Adipocyte (in vitro differentiated cells): ENCODE data around the gene SEMA4G.
A peak's percentile ranks its signal among the peaks of the same experiment; 100 is the strongest.

Experiments
- DNase-seq: peaks from one replicate; pipeline ENCODE4 v3.0.0-alpha.2; 2015; ENCODE audit warnings: low read depth
- H3K27me3 ChIP-seq: replicated peaks from 2 replicates; pipeline ENCODE4 v1.7.0; 2013; ENCODE audit warnings: mild to moderate bottlenecking, low read length, moderate library complexity; ENCODE audit not compliant: control insufficient read depth, insufficient read depth
- H3K36me3 ChIP-seq: 2 replicates; pipeline ENCODE4 v1.7.0; 2013; ENCODE audit warnings: low read length, mild to moderate bottlenecking, moderate library complexity; ENCODE audit not compliant: control insufficient read depth, insufficient read depth, severe bottlenecking
- H3K4me1 ChIP-seq: 2 replicates; pipeline ENCODE4 v1.7.0; 2013; ENCODE audit warnings: mild to moderate bottlenecking, low read length, moderate library complexity; ENCODE audit not compliant: control insufficient read depth, insufficient read depth
- H3K4me3 ChIP-seq: 2 replicates; pipeline ENCODE4 v1.7.0; 2013; ENCODE audit warnings: mild to moderate bottlenecking, low read length, moderate library complexity
- H3K9ac ChIP-seq: 2 replicates; pipeline ENCODE4 v1.7.0; 2013; ENCODE audit warnings: mild to moderate bottlenecking, low read length, moderate library complexity
- H3K9me3 ChIP-seq: 2 replicates; pipeline ENCODE4 v1.7.0; 2013; ENCODE audit warnings: mild to moderate bottlenecking, low read length, moderate library complexity; ENCODE audit not compliant: control insufficient read depth

The SEMA4G gene

DNA sequence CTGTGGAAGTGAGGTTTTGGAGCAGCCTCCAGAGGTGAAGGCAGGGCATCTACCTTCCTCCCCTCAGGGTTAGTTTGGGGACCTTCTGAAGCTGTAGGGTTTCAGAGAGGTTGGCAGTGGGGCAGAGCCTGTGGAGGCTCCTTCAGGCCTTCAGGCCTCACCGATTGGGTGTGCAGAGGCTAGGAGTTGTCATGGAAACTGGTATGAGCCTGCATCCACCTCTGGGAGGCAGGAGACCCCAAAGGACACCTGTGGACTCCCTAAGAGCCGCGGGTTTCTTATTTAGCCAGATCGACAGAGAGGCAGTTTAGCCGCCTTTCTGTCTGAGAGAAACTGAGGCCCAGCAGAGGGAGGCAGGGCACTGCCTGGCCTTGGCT, 32.3 kb downstream of the SEMA4G start:
- Histone ChIP-seq H3K9me3 (no peaks in the 10 kb centered on the region), H3K4me3 (peak overlapping the region; percentile 97), H3K4me1 (peaks cover 47% of the 10 kb centered on the region), H3K27me3 (no peaks in the 10 kb centered on the region), H3K36me3 (peaks cover 44% of the 10 kb centered on the region), H3K9ac (peak overlapping the region; percentile 90)
- DNase-seq = no peak

DNA sequence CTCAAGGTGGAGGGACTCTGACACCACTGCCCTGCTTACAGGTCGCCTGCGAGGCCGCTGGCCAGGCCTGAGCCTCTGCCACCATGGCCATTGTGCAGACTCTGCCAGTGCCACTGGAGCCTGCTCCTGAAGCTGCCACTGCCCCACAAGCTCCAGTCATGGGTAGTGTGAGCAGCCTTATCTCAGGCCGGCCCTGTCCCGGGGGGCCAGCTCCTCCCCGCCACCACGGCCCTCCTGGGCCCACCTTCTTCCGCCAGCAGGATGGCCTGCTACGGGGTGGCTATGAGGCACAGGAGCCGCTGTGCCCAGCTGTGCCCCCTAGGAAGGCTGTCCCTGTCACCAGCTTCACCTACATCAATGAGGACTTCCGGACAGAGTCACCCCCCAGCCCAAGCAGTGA, 33.2 kb downstream of the SEMA4G start:
- no peak for DNase-seq
- H3K9me3 ChIP-seq = no peaks in the 10 kb centered on the region
- H3K27me3 ChIP-seq = no peaks in the 10 kb centered on the region
- peaks cover 52% of the 10 kb centered on the region for H3K36me3 ChIP-seq
- peak overlapping the region; percentile 97 for H3K4me3 ChIP-seq
- peaks cover 50% of the 10 kb centered on the region for H3K4me1 ChIP-seq
- peak overlapping the region; percentile 90 for H3K9ac ChIP-seq

DNA sequence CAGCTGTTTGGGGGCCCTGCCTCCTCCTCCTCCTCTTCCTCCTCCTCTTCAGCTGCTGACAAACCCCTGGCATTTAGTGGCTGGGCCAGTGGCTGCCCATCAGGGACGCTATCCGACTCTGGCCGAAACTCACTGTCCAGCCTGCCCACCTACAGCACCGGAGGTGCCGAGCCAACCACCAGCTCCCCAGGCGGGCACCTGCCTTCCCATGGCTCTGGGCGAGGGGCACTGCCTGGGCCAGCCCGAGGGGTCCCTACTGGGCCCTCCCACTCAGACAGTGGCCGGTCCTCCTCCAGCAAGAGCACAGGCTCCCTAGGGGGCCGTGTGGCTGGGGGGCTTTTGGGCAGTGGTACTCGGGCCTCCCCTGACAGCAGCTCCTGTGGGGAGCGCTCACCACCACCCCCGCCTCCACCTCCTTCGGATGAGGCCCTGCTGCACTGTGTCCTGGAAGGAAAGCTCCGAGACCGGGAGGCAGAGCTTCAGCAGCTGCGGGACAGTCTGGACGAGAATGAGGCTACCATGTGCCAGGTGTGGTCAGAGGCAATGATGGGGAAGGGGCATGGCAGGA, 34.4 kb downstream of the SEMA4G start:
- H3K4me3 ChIP-seq = peak overlapping the region; percentile 11
- DNase-seq = no peak
- peaks cover 50% of the 10 kb centered on the region for H3K4me1 ChIP-seq
- peak overlapping the region; percentile 90 for H3K9ac ChIP-seq
- H3K36me3 ChIP-seq = peaks cover 53% of the 10 kb centered on the region
- H3K27me3 ChIP-seq = no peaks in the 10 kb centered on the region
- no peaks in the 10 kb centered on the region for H3K9me3 ChIP-seq

DNA sequence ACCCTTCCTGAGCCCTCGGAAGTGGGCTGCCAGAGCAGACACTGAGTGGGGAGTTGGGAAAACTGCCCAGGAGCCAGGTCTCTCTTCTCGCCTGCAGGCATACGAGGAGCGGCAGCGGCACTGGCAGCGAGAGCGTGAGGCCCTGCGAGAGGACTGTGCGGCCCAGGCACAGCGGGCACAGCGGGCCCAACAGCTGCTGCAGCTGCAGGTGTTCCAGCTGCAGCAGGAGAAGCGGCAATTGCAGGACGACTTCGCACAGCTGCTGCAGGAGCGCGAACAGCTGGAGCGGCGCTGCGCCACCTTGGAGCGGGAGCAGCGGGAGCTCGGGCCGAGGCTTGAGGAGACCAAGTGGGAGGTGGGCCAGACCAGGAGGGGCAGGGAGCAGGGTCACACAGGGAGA, 36.1 kb downstream of the SEMA4G start:
- Histone ChIP-seq H3K9me3 (no peaks in the 10 kb centered on the region), H3K9ac (no peak overlapping the region), H3K4me3 (no peak overlapping the region), H3K27me3 (no peaks in the 10 kb centered on the region), H3K36me3 (peaks cover 53% of the 10 kb centered on the region), H3K4me1 (peaks cover 47% of the 10 kb centered on the region)
- DNase-seq = no peak

DNA sequence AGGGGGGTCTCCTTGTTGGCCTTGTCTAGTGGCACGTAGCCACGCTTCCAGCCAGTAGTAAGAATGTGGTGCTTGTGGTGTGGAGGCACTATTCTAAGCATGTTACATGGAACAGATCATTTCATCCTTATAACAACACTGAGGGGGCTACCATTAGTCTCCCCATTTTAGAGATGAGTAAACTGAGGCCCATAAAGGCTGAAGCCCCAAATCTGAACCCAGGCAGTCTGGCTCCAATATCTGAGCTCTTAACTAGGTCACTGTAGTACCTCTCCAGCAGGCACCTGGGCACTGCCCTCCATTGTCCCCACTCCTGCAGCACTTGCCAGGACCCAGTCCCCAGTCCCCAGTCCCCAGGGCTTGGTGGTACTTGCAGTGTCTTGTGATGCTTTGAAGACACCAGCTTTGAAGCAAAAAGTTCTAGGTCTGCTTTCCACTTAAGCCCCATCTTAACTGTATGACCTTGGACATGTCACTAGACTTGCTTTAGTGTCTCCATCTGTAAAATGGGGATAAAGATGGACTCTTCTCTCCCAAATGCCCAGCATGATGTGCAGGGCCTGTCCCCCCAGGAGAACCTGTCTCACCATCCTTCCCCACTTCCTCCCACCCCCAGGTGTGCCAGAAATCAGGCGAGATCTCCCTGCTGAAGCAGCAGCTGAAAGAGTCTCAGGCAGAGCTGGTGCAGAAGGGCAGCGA, 36.7 kb downstream of the SEMA4G start:
- no peak for DNase-seq
- H3K4me1 ChIP-seq = peaks cover 44% of the 10 kb centered on the region
- no peaks in the 10 kb centered on the region for H3K9me3 ChIP-seq
- no peak overlapping the region for H3K9ac ChIP-seq
- peaks cover 53% of the 10 kb centered on the region for H3K36me3 ChIP-seq
- no peaks in the 10 kb centered on the region for H3K27me3 ChIP-seq
- H3K4me3 ChIP-seq = no peak overlapping the region

DNA sequence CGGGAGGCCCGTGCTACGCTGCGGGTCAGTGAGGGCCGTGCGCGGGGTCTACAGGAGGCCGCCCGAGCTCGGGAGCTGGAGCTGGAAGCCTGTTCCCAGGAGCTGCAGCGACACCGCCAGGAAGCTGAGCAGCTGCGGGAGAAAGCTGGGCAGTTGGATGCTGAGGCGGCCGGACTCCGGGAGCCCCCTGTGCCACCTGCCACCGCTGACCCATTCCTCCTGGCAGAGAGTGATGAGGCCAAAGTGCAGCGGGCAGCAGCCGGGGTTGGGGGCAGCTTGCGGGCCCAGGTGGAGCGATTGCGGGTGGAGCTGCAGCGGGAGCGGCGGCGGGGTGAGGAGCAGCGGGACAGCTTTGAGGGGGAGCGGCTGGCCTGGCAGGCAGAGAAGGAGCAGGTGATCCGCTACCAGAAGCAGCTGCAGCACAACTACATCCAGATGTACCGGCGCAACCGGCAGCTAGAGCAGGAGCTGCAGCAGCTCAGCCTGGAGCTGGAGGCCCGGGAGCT, 37.3 kb downstream of the SEMA4G start:
- DNase-seq = no peak
- Histone ChIP-seq H3K9me3 (no peaks in the 10 kb centered on the region), H3K27me3 (no peaks in the 10 kb centered on the region), H3K9ac (peak overlapping the region; percentile 44), H3K36me3 (peaks cover 53% of the 10 kb centered on the region), H3K4me1 (peaks cover 37% of the 10 kb centered on the region), H3K4me3 (no peak overlapping the region)

DNA sequence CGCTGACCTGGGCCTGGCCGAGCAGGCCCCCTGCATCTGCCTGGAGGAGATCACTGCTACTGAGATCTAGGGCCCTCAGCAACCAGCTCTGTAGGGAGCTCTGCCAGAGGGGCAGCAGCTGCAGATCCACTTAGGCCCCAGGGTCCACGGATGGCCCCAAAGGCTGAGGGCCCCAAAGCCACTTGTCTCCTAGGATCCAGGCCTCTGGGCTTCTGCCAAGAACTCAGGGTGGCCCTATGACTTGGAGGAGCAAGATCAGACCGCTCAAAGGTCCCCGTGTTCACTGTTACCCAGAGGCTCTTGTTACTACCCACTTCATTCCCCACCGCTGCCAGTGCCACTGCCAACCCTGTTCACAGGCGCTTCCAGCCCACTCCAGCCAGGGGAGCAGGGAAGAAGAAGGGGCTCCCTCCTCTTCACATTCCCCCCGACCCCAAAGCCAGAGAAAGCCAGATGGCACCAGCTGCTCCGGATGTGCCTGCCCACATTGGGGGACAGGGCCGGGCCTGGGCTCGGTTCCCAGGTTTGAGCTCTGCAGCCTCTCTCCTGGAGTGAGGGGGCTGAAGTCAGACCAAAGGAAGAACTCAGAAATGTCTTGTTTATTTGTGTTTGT, 37.9 kb downstream of the SEMA4G start:
- peak; percentile 27 for DNase-seq
- H3K4me3 ChIP-seq = no peak overlapping the region
- peaks cover 53% of the 10 kb centered on the region for H3K36me3 ChIP-seq
- H3K27me3 ChIP-seq = no peaks in the 10 kb centered on the region
- peak overlapping the region; percentile 44 for H3K9ac ChIP-seq
- H3K4me1 ChIP-seq = peaks cover 32% of the 10 kb centered on the region
- no peaks in the 10 kb centered on the region for H3K9me3 ChIP-seq

DNA sequence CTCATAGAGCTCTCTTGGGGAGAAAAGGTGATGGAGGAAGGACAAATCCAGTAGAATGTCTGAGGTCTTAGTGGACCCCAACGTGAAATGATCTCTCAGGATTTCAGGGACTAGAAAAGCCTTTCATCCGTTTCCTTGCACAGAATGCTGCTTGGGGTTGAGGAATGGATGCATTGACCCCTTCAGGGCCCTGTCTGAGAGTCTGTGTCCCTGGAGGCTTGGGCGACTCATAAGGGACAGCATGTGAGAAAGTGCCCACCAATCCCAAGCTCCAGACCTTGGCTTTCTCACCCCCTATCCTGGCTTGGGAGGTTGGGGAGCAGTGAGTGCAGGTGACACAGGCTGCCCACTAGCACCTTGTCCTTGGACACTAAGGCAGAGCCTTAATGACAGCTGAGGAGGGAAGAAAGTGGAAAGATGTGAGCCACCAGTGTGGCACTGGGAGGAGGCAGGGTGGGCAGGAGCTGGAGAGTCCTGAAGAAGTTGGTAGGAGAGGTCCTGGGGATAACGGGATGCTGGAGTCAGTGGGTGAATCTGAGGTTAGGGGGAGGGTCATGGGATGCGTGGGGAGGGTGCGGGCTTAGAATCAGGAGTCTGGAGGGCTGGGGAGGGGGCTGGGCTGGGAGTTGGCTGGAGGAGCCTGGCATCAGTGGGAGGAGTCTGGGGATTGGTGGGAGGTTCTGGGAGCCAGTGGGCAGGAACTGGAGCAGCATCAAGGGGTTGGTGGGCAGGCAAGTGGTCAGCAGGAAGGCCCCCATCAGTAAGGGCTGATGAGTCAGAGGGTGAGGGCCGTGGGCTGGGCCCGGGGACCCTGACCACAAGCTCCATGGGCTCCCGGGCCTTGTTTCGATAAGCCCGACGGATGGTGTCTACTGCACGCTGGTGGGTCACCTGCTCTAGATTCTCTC, 38.9 kb downstream of the SEMA4G start:
- peak overlapping the region; percentile 3 for H3K9ac ChIP-seq
- peaks cover 44% of the 10 kb centered on the region for H3K36me3 ChIP-seq
- no peak for DNase-seq

DNA sequence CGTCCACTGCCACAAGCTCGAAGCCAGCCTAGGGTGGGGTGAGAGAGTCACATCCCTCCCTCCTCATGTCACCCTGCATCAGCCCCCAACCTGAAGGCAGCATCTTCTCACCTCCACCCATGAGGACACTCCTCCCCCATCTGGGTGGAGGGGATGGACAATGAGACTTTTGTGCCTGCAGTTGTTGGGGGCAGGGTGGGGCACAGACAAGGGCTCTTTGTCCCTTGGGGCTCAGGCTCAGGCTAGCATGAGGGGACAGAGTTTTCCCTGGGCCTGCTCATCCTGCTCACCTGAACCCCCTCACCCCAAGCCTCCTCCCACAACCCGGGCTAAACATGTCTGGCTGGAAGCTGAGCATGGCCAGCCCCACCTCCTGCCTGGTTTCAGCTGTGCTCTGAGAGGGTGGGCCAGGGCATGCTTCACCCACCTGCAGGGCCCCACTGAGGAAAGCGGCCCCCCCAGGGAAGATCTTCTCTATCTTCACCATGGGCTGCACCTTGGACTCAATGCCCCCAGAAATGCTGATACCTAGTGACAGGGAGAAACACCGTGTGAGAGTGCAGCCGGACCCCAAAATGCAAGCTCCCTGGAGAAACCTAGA, 39.6 kb downstream of the SEMA4G start:
- no peak overlapping the region for H3K4me3 ChIP-seq
- no peaks in the 10 kb centered on the region for H3K9me3 ChIP-seq
- peaks cover 31% of the 10 kb centered on the region for H3K4me1 ChIP-seq
- peaks cover 36% of the 10 kb centered on the region for H3K36me3 ChIP-seq
- no peaks in the 10 kb centered on the region for H3K27me3 ChIP-seq
- H3K9ac ChIP-seq = no peak overlapping the region
- no peak for DNase-seq

More for the DNA sequence above, 38.9 kb downstream of the SEMA4G start:
- Histone ChIP-seq H3K4me1 (peaks cover 33% of the 10 kb centered on the region), H3K27me3 (no peaks in the 10 kb centered on the region), H3K4me3 (no peak overlapping the region), H3K9me3 (no peaks in the 10 kb centered on the region)

DNA sequence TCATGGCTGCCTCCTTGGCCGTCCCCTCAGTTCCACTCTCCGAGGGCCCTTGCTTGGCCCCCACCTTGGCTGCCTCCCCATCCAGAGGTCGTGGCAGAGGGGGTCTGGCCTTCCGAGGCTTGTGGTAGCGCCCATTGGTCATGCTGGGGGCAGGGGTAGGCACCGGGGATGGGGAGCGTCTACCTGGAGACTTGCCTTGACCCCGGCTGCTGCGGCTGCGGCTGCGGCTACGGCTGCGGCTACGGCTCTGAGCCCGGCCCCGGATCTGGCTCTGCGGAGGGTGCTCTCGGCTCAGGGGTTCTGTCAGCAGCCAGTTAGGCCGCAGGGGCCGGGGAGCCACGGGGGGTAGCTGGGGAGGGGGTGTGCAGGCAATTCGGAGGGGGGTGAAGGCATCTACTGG, 41.0 kb downstream of the SEMA4G start:
- Histone ChIP-seq H3K27me3 (no peaks in the 10 kb centered on the region), H3K4me1 (peaks cover 29% of the 10 kb centered on the region), H3K36me3 (peaks cover 22% of the 10 kb centered on the region), H3K9me3 (no peaks in the 10 kb centered on the region), H3K4me3 (no peak overlapping the region), H3K9ac (no peak overlapping the region)
- no peak for DNase-seq
